ENCODE measurements around the gene VPS36.
"Not testable (repeated sequence)": the region's sequence is repeated elsewhere in the genome, so short reads cannot be mapped to it uniquely, and the experiment has no call there.

The VPS36 gene

GRCh38 chr13:52374873-52375411 lies 75.5 kb downstream of the VPS36 start:
- Histone ChIP-seq H3K9me3 (ENCODE audit: control insufficient read depth, insufficient read depth, low read length) (no peaks in the 10 kb centered on the region), H3K36me3 (ENCODE audit: control insufficient read depth, low read length) (no peaks in the 10 kb centered on the region), H3K27ac (ENCODE audit: low read depth, low read length) (no peak overlapping the region), H3K9me2 (replicated peaks; ENCODE audit: control insufficient read depth, low read length) (no peaks in the 10 kb centered on the region), H4K20me1 (ENCODE audit: control insufficient read depth, insufficient read depth, low read depth, low read length) (no peaks in the 10 kb centered on the region), H3K27me3 (ENCODE audit: control insufficient read depth, low read length) (no peaks in the 10 kb centered on the region), H3K79me2 (ENCODE audit: control insufficient read depth, low read length) (no peaks in the 10 kb centered on the region), H3K4me3 (ENCODE audit: low read length) (no peak overlapping the region), H3F3A (ENCODE audit: control insufficient read depth, insufficient read depth) (no peaks in the 10 kb centered on the region), H3K4me1 (ENCODE audit: control insufficient read depth, low read length) (no peaks in the 10 kb centered on the region), H3K4me2 (ENCODE audit: low read length) (no peak overlapping the region)
- TF ChIP-seq EZH2phosphoT487 (IDR thresholded peaks at IDR 0.05; ENCODE audit: borderline replicate concordance, low read length), result no peak
- no peak for TF ChIP-seq CTCF (IDR thresholded peaks at IDR 0.05; ENCODE audit: low read depth, low read length, poor library complexity, severe bottlenecking)

GRCh38 chr13:52374389-52374788 lies 76.0 kb downstream of the VPS36 start:
- H3K9me3 ChIP-seq (ENCODE audit: control insufficient read depth, insufficient read depth, low read length), result no peaks in the 10 kb centered on the region
- H4K20me1 ChIP-seq (ENCODE audit: control insufficient read depth, insufficient read depth, low read depth, low read length), result no peaks in the 10 kb centered on the region
- no peak overlapping the region for H3K4me3 ChIP-seq (ENCODE audit: low read length)
- H3K4me2 ChIP-seq (ENCODE audit: low read length), result no peak overlapping the region
- no peaks in the 10 kb centered on the region for H3K27me3 ChIP-seq (ENCODE audit: control insufficient read depth, low read length)
- no peaks in the 10 kb centered on the region for H3K4me1 ChIP-seq (ENCODE audit: control insufficient read depth, low read length)
- H3K9me2 ChIP-seq (replicated peaks; ENCODE audit: control insufficient read depth, low read length), result no peaks in the 10 kb centered on the region
- no peaks in the 10 kb centered on the region for H3K79me2 ChIP-seq (ENCODE audit: control insufficient read depth, low read length)
- H3F3A ChIP-seq (ENCODE audit: control insufficient read depth, insufficient read depth), result no peaks in the 10 kb centered on the region
- no peaks in the 10 kb centered on the region for H3K36me3 ChIP-seq (ENCODE audit: control insufficient read depth, low read length)
- no peak overlapping the region for H3K27ac ChIP-seq (ENCODE audit: low read depth, low read length)
- TF ChIP-seq EZH2phosphoT487 (IDR thresholded peaks at IDR 0.05; ENCODE audit: borderline replicate concordance, low read length) (no peak), CTCF (IDR thresholded peaks at IDR 0.05; ENCODE audit: low read depth, low read length, poor library complexity, severe bottlenecking) (no peak)

GRCh38 chr13:52373277-52373676 lies 77.2 kb downstream of the VPS36 start:
- H3K4me3 ChIP-seq (ENCODE audit: low read length); H3K27me3 ChIP-seq (ENCODE audit: control insufficient read depth, low read length); H3K9me2 ChIP-seq (replicated peaks; ENCODE audit: control insufficient read depth, low read length); H3F3A ChIP-seq (ENCODE audit: control insufficient read depth, insufficient read depth); H3K4me1 ChIP-seq (ENCODE audit: control insufficient read depth, low read length); H3K27ac ChIP-seq (ENCODE audit: low read depth, low read length); H3K4me2 ChIP-seq (ENCODE audit: low read length); H3K79me2 ChIP-seq (ENCODE audit: control insufficient read depth, low read length); H3K9me3 ChIP-seq (ENCODE audit: control insufficient read depth, insufficient read depth, low read length); H3K36me3 ChIP-seq (ENCODE audit: control insufficient read depth, low read length); H4K20me1 ChIP-seq (ENCODE audit: control insufficient read depth, insufficient read depth, low read depth, low read length): not testable (repeated sequence)

GRCh38 chr13:52371736-52372247 lies 78.6 kb downstream of the VPS36 start:
- Histone ChIP-seq H3K4me2 (ENCODE audit: low read length) (no peak overlapping the region), H3K9me3 (ENCODE audit: control insufficient read depth, insufficient read depth, low read length) (no peaks in the 10 kb centered on the region), H3K79me2 (ENCODE audit: control insufficient read depth, low read length) (no peaks in the 10 kb centered on the region), H3K36me3 (ENCODE audit: control insufficient read depth, low read length) (no peaks in the 10 kb centered on the region), H3K9me2 (replicated peaks; ENCODE audit: control insufficient read depth, low read length) (no peaks in the 10 kb centered on the region), H3K27ac (ENCODE audit: low read depth, low read length) (no peak overlapping the region), H4K20me1 (ENCODE audit: control insufficient read depth, insufficient read depth, low read depth, low read length) (no peaks in the 10 kb centered on the region), H3K4me3 (ENCODE audit: low read length) (no peak overlapping the region), H3K27me3 (ENCODE audit: control insufficient read depth, low read length) (no peaks in the 10 kb centered on the region), H3F3A (ENCODE audit: control insufficient read depth, insufficient read depth) (no peaks in the 10 kb centered on the region), H3K4me1 (ENCODE audit: control insufficient read depth, low read length) (no peaks in the 10 kb centered on the region)
- TF ChIP-seq EZH2phosphoT487 (IDR thresholded peaks at IDR 0.05; ENCODE audit: borderline replicate concordance, low read length) (no peak), CTCF (IDR thresholded peaks at IDR 0.05; ENCODE audit: low read depth, low read length, poor library complexity, severe bottlenecking) (no peak)
